GM18873 (cell line): ENCODE measurements around the gene SELL.
"Not testable (repeated sequence)": the region's sequence is repeated elsewhere in the genome, so short reads cannot be mapped to it uniquely, and the experiment has no call there.

ENCODE experiments used
- ATAC-seq: cut with Tn5 transposase; IDR thresholded peaks from one replicate; pipeline ENCODE4 v1.9.1; 2021; ENCODE audit warnings: mild to moderate bottlenecking, moderate library complexity, moderate number of reproducible peaks; ENCODE audit not compliant: unreplicated experiment, low FRiP score

SELL gene

DNA sequence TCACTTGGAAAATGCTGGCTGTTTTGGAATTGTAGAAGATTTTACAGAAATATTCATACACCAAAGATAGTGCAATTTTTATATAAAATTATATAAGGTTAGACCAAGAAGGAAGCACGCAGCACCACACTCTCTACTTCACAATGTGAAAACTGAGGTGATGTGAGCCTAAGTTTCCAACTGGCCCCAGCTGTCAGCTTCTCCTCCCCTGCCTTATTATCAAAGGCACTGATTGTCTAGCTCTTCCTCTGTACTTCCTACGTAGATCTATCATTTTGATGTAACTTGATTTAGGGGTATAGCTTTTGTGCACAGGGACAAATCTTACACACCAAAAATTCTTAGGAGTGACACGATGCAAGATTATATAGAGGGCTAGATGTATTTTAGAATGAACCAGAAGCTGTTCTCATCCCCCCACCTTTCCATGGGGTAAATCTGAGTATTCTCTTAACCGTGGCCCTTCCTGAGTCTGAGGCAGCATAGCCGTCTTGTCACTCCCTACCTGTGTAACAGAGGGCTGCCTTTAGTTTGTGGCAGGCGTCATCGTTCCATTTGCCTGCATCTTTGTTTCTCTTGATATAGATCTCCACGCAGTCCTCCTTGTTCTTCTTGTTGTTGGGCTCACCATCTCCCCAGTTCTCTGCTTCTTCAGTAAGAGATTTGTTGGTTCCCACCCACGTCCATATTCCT is 3.4 kb downstream of the SELL start:
- no peak for ATAC-seq

DNA sequence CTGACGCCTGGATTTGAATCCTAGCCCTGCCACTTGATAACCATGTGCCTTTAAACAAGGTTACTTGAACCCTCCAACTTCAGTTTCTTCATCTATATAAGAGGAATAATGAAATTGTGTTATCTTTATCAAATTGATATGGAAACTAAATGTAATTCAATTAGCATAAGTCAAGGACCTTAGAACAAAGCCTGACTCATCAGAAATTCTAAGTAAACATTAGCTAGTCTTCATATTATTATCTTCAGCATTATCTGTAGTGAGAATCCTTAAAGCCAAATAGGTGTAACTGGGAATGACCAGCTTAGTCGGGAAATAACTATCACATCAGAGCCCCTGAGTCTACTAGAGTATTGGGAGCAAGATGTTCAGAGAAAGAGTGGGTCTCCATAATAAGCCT is 6.6 kb downstream of the SELL start:
- ATAC-seq, result no peak

DNA sequence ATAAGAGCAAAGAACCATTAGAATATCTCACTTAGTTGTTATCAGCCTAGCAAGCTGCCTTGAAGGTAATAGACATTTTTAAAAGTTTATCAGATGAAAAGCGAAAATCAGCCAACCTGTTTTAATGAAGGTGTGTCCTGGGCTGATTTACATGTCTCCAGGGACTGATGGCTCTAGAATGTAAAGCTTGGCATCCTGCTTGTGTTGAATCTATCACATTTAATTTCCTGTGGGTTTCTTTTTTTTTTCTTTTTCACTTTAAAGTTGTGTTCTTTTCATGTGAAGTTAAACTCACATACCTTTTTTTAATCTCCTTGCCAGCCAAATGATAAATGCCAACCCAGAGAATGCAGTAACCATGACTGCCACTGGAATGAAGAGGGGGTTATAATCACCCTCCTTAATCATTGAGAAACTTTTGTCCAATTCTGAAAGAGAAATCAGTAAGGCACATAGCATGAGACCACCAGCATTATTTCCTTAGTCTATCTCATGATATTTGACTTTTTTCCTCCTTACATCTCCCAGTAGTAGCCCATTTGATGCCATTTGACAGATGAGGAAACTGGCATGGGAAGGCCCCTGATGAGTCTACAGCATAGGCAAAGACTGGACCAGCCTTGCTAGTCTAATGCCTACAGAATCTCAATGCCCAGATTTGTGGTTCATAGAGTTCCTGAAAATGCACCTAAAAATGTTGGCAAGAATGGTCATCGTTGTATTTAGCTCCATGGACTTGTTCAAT is 10.0 kb downstream of the SELL start:
- no peak for ATAC-seq

DNA sequence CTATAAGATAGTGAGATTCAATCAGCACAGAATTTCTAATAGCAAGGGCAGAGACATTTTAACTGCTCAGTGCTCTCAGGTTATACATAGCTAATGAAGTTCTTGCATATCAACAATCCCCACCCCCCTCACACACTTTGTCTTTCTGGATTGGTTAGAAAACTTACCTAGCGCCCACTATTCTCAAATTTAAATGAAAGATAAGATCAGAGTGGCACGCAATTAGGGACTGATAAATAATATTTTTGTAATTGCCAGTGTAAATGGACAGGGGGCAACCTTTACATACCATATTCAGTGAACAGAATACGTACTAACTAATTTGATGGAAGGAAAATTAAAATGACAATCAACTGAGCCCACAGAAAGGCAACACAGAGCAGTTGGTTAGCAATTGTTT is 11.7 kb downstream of the SELL start:
- ATAC-seq, result no peak

DNA sequence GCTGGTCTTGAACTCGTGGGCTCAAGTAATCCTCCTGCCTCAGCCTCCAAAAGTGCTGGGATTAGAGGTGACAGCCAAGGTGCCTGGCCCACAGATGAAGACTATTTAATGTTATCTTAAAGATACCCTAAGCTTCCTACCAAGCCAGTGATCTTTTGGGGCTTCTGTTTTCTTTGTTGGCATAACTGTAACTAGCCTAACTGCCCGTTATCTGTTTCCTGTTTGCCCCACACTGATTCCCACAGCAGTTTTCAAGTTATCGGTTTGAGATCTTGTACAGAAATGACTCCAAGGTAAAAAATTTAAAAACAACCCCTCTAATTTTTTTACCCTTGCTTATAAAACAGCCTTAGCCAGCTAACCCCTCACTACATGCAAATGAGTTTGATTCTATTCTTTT is 12.4 kb downstream of the SELL start:
- no peak for ATAC-seq

DNA sequence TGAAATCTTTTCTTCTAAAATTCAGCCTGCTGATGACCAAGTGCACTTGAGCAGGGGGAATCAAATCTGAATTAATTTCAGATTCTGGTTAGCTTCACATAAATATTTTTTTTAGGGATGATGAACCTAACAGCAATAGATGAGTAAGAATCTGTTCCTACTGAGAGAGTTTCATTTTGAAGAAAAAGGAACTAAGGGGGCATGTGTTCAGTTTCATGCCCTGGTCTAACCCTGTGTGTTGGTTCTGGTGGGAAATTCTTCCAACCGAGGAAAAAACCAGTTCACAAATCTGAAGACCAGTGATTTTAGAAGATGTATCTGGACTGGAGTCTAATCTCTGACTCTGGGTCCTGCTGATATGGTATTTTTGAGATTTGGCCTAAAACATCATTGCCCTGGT is 13.7 kb downstream of the SELL start:
- ATAC-seq, result no peak

DNA sequence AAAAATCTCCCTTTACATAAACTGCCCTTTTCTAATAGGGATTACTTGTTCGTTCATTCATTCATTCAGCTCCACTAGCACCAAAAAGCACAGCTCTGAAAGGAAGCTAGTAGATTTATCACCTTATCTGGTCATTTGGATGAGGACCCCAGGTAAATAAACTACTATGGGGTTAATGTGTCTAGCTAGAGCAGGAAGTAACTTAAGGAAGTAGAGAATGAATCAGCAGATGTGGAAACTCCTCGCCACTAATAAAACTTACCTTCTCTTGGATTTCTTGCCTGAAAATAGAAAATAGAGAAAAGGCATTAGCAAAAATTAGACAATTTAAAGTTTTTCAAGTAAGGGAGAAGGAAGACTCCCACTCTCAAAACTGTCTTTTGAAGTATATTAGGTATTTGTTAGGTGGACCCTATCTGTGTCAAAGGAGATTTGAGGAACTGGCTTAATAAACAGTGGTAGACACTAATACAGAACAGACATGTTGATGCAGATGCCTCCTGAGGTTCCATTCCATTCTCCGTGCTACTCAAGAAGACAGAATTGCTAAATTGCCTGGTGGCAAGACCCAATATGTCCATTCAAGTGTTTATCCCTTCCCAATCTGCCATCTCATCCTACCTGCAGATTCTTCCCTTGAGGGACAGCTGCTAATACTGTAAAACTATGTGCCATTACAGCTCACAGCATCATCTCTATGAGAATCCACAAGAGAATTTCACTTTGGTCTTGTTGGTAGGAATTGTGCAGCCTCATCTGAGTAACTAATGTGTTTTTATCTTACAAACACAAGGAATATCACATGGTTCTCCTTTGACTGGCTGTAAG is 14.9 kb downstream of the SELL start:
- no peak for ATAC-seq

DNA sequence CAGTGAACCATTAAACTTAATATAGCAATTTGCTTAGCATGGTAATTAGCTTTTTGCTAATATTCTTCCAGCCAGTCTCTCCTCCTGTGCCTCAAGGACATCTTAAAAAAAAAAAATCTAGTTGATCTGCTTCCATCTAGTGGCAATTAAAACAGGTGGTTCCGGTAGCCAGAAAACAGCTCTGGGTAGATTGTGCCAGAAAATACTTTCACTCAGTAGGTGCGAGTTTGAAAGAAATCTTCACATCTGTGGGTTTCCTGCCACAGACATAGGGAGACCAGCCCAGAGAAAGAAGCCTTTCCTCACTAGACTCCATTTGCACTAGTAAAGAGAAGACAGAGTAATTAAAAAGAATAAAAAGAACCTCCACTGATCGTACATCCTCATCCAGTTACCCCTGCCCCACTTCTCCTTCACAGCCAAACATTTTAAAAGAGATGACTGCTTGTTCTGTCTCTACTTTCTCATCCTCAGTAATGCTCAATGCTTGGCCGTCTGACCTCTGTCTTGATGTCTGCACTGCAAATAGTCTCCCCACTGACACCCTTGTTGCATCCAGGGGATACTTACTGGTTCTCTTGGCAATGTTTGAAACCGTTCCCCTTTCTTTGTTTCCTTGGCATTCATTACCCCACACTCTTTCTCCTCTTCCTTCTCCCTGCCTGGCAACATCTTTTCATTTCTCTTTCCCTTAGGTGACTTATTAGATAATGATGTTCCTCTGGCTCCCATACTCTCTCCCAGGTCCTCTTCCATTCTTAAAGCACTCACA is 16.9 kb downstream of the SELL start:
- peak; percentile 28 for ATAC-seq

DNA sequence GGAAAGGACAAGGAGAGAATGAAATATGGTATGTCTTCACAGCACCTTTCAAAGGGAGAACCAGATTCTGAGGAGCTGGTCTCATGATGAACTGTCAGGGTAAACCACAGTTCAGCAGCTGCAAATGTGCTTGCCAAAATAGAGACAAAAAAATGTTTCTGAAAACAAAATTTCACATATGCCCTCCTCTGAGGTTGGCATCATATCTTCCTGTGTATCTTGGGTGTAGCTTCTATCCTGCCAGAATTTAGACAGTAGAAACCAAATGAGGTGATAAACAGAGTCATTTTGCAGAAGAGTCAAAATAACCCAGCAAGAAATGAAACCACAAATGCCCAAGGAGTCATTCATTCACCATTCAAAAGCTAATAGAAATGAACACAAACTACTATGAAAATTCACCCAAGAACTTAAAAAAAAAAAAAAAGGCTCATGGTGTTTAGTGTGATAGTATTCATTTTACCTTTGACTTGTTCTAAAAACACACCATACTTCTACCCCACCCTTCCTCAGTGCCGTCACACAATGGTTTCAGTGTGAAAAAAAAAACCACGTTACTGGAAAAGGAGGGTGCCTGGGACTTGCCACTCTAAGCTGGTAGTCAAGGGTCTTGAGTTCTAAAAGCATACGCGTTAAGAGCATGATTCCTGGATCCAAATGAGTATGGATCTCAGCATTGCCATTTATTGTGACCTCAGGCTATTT is 18.5 kb downstream of the SELL start:
- ATAC-seq, result peak; percentile 44

DNA sequence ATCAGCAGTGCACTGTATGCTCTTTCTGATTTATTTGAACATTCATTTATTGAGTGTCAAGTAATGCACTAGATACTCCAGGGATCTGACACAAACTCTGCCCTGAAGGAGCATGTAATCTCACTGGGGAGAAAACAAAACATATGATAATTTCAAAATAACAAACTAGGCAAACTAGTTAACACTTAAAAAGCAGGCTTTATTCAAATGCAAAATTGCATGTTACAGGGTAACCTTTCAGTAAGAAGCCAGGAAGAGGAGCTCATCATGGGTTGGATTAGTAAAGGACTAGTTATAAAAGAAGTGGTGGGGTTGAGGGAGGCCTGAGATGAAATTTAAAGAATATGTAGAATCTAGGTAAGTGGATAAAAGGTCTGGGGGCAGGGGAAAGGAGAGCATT is 20.9 kb downstream of the SELL start:
- no peak for ATAC-seq

DNA sequence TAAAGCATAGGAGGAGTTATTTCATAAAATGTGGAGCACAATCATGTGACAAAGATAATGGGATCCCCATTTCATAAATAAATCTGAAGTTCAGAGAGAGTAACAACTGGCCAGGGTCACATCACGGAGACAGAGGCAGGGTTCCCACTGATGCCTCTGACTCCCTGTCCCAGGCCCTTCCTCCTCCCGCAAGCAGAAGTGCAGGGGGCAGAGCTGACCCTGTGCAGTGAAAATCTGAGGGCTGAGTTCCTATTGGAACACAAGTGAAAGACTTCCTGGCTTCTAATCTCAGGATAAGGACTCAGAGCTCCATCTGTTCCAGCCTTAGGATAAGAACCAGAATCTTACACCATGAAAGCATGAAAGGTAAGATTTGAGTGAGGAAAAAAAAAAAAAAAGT is 22.0 kb downstream of the SELL start:
- no peak for ATAC-seq

DNA sequence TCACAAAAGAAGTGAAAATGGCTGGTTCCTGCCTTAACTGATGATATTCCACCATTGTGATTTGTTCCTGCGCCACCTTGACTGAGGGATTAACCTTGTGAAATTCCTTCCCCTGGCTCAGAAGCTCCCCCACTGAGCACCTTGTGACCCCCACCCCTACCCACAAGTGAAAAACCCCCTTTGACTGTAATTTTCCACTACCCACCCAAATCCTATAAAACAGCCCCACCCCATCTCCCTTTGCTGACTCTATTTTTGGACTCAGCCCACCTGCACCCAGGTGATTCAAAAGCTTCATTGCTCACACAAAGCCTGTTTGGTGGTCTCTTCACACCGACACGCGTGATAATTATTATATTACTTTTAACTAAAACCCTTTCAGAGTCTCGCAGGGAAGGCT is 23.0 kb downstream of the SELL start:
- ATAC-seq, result not testable (repeated sequence)

DNA sequence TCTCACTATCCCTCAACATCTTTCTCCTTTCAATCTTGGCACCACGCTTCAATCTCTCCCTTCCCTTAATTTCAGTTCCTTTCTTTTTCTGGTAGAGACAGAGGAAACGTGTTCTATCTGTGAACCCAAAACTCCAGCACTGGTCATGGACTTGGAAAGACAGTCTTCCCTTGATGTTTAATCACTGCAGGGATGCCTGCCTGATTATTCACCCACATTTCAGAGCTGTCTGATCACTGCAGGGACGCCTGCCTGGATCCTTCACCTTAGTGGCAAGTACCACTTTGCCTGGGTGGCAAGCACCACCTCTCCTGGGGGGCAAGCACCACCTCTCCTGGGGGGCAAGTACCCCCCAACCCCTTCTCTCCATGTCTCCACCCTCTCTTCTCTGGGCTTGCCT is 27.8 kb downstream of the SELL start:
- ATAC-seq, result no peak

DNA sequence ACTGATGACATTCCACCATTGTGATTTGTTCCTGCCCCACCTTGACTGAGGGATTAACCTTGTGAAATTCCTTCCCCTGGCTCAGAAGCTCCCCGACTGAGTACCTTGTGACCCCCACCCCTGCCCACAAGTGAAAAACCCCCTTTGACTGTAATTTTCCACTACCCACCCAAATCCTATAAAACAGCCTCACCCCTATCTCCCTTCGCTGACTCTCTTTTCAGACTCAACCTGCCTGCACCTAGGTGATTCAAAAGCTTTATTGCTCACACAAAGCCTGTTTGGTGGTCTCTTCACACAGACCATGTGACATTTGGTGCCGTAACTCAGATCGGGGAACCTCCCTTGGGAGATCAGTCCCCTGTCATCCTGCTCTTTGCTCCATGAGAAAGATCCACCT is 28.3 kb downstream of the SELL start:
- ATAC-seq, result not testable (repeated sequence)

DNA sequence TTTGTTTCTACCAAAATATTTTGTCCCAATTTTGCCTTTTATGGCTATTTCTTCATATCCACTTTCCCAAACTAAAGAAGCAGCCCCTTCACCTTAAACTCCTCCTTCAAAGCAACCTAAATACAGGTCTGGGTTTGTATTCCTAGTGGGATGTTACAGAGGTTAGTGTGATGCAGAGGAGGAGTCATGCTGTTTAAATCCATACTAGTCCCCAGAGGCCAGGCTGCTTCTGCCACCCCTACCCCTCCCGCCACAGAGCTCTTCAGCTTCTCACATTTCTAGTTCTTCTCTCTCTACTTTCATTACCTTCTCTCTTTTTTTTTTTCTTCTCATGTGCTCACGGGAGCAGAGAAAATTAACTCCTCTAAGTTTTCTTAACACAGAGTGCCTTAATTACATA is 29.3 kb downstream of the SELL start:
- ATAC-seq, result no peak

DNA sequence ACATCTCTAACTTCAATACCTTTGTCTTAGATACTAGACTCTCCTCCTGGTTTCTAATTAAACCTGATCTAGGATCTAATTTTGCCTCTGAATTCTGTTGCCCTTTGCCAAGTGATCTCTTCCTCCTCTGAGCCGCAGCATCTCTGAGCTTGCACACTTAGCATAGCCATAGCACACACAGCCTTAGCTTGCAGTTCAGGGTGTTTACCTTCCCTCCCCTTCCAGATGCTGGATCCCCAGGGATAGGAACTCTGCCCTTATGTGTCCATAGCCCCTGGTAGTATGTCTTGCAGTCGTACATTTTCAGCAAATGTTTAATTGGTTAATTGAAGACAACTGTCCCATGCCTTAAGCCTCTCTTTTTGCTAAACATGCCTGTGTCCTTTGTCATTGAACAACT is 30.3 kb downstream of the SELL start:
- peak; percentile 29 for ATAC-seq

DNA sequence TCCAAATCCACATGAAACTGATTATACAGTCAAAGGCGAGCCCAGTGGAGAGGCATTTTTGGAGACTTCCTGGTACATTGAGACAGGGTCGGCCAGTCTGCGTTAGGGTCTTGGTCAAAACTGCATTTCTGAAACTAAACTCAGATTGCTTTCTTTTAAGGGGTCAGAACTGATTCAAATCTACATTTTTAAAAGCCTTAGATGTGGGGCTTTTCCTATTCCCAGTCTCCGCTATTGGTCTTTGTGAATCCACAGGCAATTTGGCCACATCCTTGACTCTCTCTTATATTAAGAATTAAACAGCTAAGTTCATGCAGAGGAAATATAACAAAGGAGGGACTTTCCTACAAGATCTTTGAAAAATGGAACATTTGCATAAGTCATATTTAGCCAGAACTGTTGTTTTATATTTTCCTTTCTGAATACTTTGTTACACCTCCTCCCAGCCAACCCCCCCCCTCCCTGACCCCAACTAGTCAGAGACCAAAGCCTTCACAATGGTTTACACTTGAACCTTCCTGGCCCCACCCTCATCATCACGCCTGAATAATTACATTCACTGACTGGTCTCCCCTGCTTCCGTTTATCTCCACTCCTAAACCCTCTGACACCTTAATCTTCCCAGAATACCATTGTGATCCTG is 30.9 kb downstream of the SELL start:
- peak; percentile 49 for ATAC-seq

DNA sequence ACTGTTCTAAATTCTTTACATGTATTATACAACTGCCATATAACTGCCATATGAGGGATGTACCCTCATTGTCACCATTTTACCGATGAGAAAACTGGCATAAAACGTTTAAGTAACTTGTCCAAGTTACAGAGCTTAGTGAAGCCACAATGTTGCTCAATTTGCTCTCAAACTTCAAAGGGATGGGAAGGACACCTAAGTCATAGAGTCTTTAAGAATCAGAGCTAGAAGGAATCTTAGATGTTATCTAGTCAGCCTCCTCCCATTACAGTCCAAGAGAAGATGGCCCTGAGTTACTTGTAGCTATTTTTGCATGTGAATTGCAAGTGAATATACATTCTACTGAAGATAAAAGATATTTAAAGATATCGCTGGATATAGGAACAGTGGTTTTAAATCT is 31.7 kb downstream of the SELL start:
- no peak for ATAC-seq

DNA sequence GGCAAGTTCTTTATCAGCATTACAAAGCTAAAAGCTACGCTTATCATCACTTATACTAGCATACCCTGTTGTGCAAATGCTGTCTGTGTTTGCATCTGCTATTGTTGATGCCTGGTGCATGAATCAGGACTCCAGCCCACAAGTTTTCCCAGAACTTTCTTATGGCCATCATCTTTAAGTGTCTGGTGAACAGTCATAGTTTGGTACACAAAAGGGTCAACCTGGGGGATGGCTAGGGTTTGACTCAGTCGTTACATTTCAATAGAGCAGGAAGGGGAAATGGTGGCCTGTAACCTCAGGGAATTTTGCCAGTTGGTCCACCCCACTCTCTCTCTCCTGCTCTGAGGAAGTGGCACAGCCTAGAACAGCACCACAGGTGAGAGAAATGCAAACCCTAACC is 35.4 kb downstream of the SELL start:
- ATAC-seq, result no peak

DNA sequence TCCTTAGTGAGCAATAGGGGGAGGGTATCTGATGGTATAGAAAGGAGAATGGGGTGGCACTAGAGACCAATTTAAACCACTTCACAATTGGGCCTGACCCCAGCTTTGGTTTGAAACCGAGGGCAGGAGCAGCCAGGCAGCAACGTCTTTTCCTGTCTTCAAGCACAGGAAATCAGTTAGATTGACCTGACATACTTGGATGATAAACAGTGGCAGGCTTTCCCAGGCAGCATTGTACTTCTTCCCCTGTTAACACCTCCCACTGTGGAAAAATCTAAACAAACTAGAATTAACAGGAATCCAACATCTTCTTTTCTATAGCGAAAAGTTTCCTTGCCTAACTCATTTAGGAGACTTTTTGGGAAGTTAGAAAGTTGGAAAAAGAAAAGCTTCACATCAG is 40.6 kb downstream of the SELL start:
- ATAC-seq, result no peak
